PC-9 (cell line): ENCODE data around the gene ZNRF4.

Experiments used
- EZH2 ChIP-seq: fragments of 200-600 bp; sonication (generic); IDR thresholded peaks from 2 replicates; pipeline ENCODE4 v1.8.0; 2017; ENCODE audit warnings: antibody characterized with exemption, low read depth
- TF ChIP-seq, protein P1 (sequence below): fragments of 200-600 bp; sonication (generic); conservative IDR thresholded peaks from 2 replicates; pipeline ENCODE4 v1.6.1; 2017; ENCODE audit warnings: mixed run types, antibody characterized with exemption, mild to moderate bottlenecking, moderate library complexity

GRCh38 chr19:5407356-5407755, 47.9 kb upstream of the ZNRF4 start:
- no peak for TF ChIP-seq EZH2
- TF ChIP-seq, protein P1, sequence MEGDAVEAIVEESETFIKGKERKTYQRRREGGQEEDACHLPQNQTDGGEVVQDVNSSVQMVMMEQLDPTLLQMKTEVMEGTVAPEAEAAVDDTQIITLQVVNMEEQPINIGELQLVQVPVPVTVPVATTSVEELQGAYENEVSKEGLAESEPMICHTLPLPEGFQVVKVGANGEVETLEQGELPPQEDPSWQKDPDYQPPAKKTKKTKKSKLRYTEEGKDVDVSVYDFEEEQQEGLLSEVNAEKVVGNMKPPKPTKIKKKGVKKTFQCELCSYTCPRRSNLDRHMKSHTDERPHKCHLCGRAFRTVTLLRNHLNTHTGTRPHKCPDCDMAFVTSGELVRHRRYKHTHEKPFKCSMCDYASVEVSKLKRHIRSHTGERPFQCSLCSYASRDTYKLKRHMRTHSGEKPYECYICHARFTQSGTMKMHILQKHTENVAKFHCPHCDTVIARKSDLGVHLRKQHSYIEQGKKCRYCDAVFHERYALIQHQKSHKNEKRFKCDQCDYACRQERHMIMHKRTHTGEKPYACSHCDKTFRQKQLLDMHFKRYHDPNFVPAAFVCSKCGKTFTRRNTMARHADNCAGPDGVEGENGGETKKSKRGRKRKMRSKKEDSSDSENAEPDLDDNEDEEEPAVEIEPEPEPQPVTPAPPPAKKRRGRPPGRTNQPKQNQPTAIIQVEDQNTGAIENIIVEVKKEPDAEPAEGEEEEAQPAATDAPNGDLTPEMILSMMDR = no peak
